Right renal pelvis (tissue), 4 donors: ENCODE measurements around the gene ASIC3. TPM values are rescaled to one million over a fixed set of nuclear protein-coding genes. Genes with fewer than 3 reads are reported as not detected.

Source experiments
- DNase-seq, 4 donors: peaks; one replicate each; pipeline ENCODE4 v3.0.0-alpha.2; 2013; ENCODE audit warnings: low read depth in 4 of 4, low spot score in 3 of 4, missing footprints in 1 of 4
- polyA plus RNA-seq, 4 donors: library from polyadenylated mRNA; unstranded; fragments of 120-200 nt; gene quantifications; one replicate each; pipeline ENCODE4 v1.2.1, GENCODE V29; 2013; ENCODE audit not compliant: insufficient read length in 4 of 4

The ASIC3 gene
- polyA plus RNA-seq, 4 donors, result 1.9 to 2.2 (median 2.1) TPM

GRCh38 chr7:151056283-151056665 is 7.9 kb downstream of the ASIC3 start:
- no peak for DNase-seq

GRCh38 chr7:151056666-151057505 is 8.6 kb downstream of the ASIC3 start:
- DNase-seq, result no peak

GRCh38 chr7:151057506-151057988 is 9.2 kb downstream of the ASIC3 start, which contains the start of gene CDK5:
CDK5 (minus strand) TSS chr7:151057897; CDS start chr7:151057848, 49 bp downstream.
- no peak for DNase-seq

GRCh38 chr7:151057989-151058780 is 9.9 kb downstream of the ASIC3 start:
- DNase-seq, result peak; percentile 95 to 99 (median 97)

- DNase-seq, result peak in 1 of 4 donors; percentile 26
Observed at GRCh38 chr7:151058781-151059366, 10.5 kb downstream of the ASIC3 start.

GRCh38 chr7:151059367-151060112 is 11.2 kb downstream of the ASIC3 start, which contains the start of gene SLC4A2:
SLC4A2 (plus strand) TSS chr7:151059589; CDS start chr7:151061988, 2,399 bp downstream.
- DNase-seq, result peak in 3 of 4 donors; percentile 65 to 73 (median 70)

- DNase-seq, result no peak
Observed at GRCh38 chr7:151060113-151060415, 11.7 kb downstream of the ASIC3 start.

- DNase-seq, result no peak
Observed at GRCh38 chr7:151060416-151061212, 12.3 kb downstream of the ASIC3 start.

- DNase-seq, result no peak
Observed at GRCh38 chr7:151061213-151062110, 13.1 kb downstream of the ASIC3 start.

- no peak for DNase-seq
Observed at GRCh38 chr7:151062111-151062398, 13.7 kb downstream of the ASIC3 start.

- DNase-seq, result no peak
Observed at GRCh38 chr7:151062399-151063211, 14.3 kb downstream of the ASIC3 start.

GRCh38 chr7:151063212-151063561 is 14.9 kb downstream of the ASIC3 start:
- DNase-seq, result no peak

- DNase-seq, result no peak
Observed at GRCh38 chr7:151064454-151064853, 16.1 kb downstream of the ASIC3 start.

GRCh38 chr7:151064993-151065392 is 16.7 kb downstream of the ASIC3 start:
- no peak for DNase-seq

GRCh38 chr7:151065516-151065915 is 17.2 kb downstream of the ASIC3 start:
- DNase-seq, result no peak

- no peak for DNase-seq
Observed at GRCh38 chr7:151066273-151066974, 18.1 kb downstream of the ASIC3 start.

GRCh38 chr7:151068069-151068773 is 19.9 kb downstream of the ASIC3 start:
- no peak for DNase-seq
